Measurements from ENCODE around the gene CTNNA2. TPM values are rescaled to one million over a fixed set of nuclear protein-coding genes. Genes with fewer than 3 reads are reported as not detected.

Gene CTNNA2
- total RNA-seq, 2 donors from 2014 or later: not detected

DNA sequence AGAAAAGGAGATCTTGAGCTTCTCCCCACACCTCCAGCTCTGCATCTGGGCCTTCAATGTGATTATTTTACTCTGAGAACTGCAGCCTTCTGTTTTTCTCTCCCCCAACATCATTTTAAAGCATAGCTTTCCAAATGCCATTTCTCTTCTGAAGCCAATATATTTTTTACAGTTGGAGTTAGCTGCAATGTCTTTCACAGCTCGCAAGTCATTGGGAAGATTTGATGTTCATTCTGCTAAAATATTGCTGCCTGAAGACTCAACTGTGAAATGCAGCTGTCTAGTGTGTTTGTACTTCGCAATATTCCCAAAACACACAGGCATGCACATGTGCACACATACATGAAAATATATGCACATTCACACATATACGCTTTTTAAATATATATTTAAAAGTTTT is 496.4 kb downstream of the CTNNA2 start:
- Histone ChIP-seq H3K27me3 (no peaks in the 10 kb centered on the region), H3K36me3 (no peaks in the 10 kb centered on the region), H3K4me1 (no peaks in the 10 kb centered on the region), H3K4me3 (no peak overlapping the region), H3K27ac (no peak overlapping the region), H3K9me3 (no peaks in the 10 kb centered on the region)
- TF ChIP-seq, protein P1, sequence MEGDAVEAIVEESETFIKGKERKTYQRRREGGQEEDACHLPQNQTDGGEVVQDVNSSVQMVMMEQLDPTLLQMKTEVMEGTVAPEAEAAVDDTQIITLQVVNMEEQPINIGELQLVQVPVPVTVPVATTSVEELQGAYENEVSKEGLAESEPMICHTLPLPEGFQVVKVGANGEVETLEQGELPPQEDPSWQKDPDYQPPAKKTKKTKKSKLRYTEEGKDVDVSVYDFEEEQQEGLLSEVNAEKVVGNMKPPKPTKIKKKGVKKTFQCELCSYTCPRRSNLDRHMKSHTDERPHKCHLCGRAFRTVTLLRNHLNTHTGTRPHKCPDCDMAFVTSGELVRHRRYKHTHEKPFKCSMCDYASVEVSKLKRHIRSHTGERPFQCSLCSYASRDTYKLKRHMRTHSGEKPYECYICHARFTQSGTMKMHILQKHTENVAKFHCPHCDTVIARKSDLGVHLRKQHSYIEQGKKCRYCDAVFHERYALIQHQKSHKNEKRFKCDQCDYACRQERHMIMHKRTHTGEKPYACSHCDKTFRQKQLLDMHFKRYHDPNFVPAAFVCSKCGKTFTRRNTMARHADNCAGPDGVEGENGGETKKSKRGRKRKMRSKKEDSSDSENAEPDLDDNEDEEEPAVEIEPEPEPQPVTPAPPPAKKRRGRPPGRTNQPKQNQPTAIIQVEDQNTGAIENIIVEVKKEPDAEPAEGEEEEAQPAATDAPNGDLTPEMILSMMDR (IDR thresholded peaks at IDR 0.05): no peak
- no peak for DNase-seq (ENCODE audit: low spot score)

DNA sequence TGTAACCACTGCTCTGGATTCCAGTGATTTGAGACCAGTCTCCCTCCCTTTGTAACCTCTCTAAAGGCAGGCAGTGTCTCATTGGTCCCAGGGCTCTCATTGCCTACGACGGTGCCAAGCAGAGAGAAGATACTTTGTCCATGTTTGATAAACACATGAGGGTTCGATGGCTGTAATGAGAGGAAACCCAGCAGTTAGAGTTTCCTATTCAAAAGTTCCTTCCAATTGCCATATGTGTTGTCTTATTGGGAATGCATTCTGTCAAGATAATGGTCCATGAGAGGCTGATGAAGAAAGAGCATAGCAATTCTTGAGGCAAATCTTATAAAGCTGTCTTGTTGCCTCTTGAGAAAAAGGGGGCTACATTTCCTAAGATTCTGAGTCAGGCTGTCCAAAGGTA is 499.2 kb downstream of the CTNNA2 start:
- no peak overlapping the region for H3K27ac ChIP-seq
- no peaks in the 10 kb centered on the region for H3K4me1 ChIP-seq
- no peak for DNase-seq (ENCODE audit: low spot score)
- TF ChIP-seq, protein P1 (IDR thresholded peaks at IDR 0.05): no peak
- no peaks in the 10 kb centered on the region for H3K9me3 ChIP-seq
- H3K27me3 ChIP-seq: no peaks in the 10 kb centered on the region
- H3K4me3 ChIP-seq: no peak overlapping the region
- no peaks in the 10 kb centered on the region for H3K36me3 ChIP-seq

DNA sequence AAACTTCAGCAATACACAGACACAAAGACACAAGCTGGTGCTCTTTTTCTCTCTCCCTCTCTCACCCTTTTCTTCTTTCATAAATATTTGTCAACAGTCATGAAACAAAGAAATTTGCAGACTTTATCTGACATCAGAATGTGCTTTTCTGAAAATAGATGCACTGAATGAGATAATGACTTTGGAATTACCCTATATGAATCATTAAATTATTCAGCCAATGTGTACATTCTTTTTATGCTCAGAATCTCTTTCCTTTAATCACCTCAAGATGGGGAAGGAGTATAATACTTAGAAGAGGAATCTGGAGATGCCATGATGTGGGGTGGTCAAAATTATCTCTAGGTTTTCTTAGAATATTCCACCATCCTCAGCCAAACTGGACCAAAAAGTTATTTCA is 501.8 kb downstream of the CTNNA2 start:
- no peak overlapping the region for H3K27ac ChIP-seq
- no peaks in the 10 kb centered on the region for H3K9me3 ChIP-seq
- no peaks in the 10 kb centered on the region for H3K36me3 ChIP-seq
- H3K4me1 ChIP-seq: no peaks in the 10 kb centered on the region
- H3K27me3 ChIP-seq: no peaks in the 10 kb centered on the region
- DNase-seq (ENCODE audit: low spot score): no peak
- no peak overlapping the region for H3K4me3 ChIP-seq
- TF ChIP-seq, protein P1 (IDR thresholded peaks at IDR 0.05): no peak

DNA sequence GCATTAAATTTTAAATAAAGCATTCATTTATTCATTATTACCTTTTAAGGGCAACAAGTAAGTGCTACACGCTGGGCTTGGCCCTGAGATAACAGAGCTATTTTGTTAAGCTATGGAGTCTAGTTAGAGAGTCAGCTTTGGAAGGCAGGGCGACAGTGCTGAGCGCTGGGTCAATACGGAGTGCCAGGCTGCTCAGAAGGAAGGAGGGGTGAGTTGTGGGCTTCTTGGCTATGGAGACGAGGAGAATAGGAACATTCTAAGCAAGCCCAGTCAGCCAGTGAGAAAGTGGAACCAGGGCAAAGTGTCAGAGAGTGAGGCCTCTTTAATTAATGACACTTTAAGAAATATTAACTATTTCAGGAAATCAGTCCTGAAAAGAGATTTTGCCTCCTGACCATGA is 503.3 kb downstream of the CTNNA2 start:
- no peak for DNase-seq (ENCODE audit: low spot score)
- no peaks in the 10 kb centered on the region for H3K4me1 ChIP-seq
- TF ChIP-seq, protein P1 (IDR thresholded peaks at IDR 0.05): no peak
- no peaks in the 10 kb centered on the region for H3K27me3 ChIP-seq
- H3K27ac ChIP-seq: no peak overlapping the region
- H3K9me3 ChIP-seq: no peaks in the 10 kb centered on the region
- H3K4me3 ChIP-seq: no peak overlapping the region
- H3K36me3 ChIP-seq: no peaks in the 10 kb centered on the region

DNA sequence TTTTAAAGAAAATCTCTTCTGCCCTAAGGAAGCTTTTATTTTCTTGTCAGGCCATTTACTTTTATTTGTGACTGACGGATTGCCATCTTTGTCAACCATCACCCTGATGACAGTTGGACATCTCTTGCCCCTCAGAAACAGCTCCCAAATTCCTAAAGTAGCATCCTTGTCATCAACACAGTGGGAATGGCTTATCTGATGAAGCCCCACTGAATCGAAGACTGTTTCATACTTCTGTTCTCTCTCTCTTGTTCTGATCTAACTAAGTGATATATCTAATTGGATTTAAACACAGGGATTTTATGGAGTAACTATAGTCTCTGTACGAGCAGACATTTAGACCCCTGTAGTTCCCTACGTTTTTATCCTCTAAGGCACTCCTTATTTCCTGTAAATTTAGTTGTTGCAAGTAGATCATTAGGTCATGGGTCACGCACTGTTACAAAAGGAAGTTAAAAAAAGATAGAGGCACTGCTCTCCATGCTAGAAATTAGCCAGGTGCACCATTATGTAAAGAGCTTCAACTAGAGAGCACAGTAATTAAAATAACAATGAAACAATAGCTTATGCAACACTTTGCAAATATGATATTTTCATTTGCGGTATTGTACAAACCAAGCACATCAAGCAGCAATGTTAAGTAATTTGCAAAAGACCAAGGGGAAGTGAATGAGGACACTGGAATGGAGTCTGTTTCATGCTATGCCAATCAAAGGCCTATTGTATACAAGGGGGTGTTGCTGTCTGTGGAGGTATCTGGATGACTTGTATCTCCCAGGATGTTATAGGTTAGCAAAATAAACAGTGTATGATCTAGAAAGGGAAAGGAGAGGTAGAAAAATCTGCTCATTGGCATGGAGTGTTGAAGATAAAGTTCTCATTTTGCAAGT is 507.0 kb downstream of the CTNNA2 start:
- Histone ChIP-seq H3K4me1 (no peaks in the 10 kb centered on the region), H3K27ac (no peak overlapping the region), H3K9me3 (no peaks in the 10 kb centered on the region), H3K27me3 (no peaks in the 10 kb centered on the region), H3K4me3 (no peak overlapping the region), H3K36me3 (no peaks in the 10 kb centered on the region)
- DNase-seq (ENCODE audit: low spot score): no peak
- TF ChIP-seq, protein P1 (IDR thresholded peaks at IDR 0.05): no peak

DNA sequence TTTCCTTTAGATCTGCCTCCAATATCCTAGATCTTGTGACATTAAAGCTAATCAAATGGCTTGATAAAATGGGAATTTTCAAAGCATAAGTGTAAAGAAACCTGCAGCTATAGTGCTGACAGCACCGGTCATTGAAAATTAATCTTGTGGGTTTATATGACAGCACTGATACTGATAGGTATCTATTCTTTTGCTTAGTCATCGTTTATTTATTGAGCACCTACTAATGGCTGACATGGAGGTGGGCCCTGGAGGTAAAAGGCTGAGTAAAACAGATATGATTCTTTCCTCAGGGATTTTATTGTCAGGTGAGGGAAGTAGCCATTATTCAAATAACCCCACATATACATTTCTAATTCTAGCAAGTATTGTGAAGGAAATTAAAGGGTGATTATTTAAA is 509.2 kb downstream of the CTNNA2 start:
- Histone ChIP-seq H3K36me3 (no peaks in the 10 kb centered on the region), H3K9me3 (no peaks in the 10 kb centered on the region), H3K27me3 (no peaks in the 10 kb centered on the region), H3K4me1 (no peaks in the 10 kb centered on the region), H3K27ac (no peak overlapping the region), H3K4me3 (no peak overlapping the region)
- no peak for DNase-seq (ENCODE audit: low spot score)
- TF ChIP-seq, protein P1 (IDR thresholded peaks at IDR 0.05): no peak

All from right atrium auricular region (tissue), 2 donors.